Gastroesophageal sphincter (tissue), 3 donors: ENCODE data around the gene MYRF.

Source experiments
- CTCF ChIP-seq, 4 experiments: fragments of 200-600 bp in 2 of 4; fragments of 450-650 bp in 2 of 4; sonication (generic) in 1 of 4; IDR thresholded peaks; one replicate each; pipeline ENCODE4 v1.5.1; 2017 to 2019; ENCODE audit warnings: antibody characterized with exemption in 4 of 4, mild to moderate bottlenecking in 2 of 4, moderate library complexity in 2 of 4
- EP300 ChIP-seq: sonication (generic); formaldehyde crosslinking; IDR thresholded peaks from one replicate; pipeline ENCODE4 v1.6.1; 2017; ENCODE audit warnings: antibody characterized with exemption, mild to moderate bottlenecking
- POLR2A ChIP-seq, 2 donors: fragments of 450-650 bp; IDR thresholded peaks; one replicate each; pipeline ENCODE4 v1.6.1; 2017; ENCODE audit warnings: antibody characterized with exemption in 2 of 2, mild to moderate bottlenecking in 2 of 2, moderate library complexity in 1 of 2
- POLR2AphosphoS5 ChIP-seq: sonication (generic); formaldehyde crosslinking; IDR thresholded peaks from one replicate; pipeline ENCODE4 v1.6.1; 2017; ENCODE audit warnings: antibody characterized with exemption

GRCh38 chr11:61716478-61717285 is 35.8 kb upstream of the MYRF start:
- TF ChIP-seq POLR2A (IDR thresholded peaks at IDR 0.05) (no peak), POLR2AphosphoS5 (no peak), CTCF (IDR thresholded peaks at IDR 0.05) (no peak), EP300 (no peak)
